Caco-2 (cell line): Measurements from ENCODE around the gene TICAM1. TPM values are rescaled to one million over a fixed set of nuclear protein-coding genes. Genes with fewer than 3 reads are reported as not detected.
"Not testable (repeated sequence)": the region's sequence is repeated elsewhere in the genome, so short reads cannot be mapped to it uniquely, and the experiment has no call there.

Source experiments
- BruUV-seq: library from RNA; stranded (reverse); fragments of 400-500 nt; replicated peaks from 2 replicates; lab custom pipeline; 2021; lab: Mats Ljungman, UMichigan
- CTCF ChIA-PET: fragments of 300-600 bp; sonication (Branson Sonifier 250); formaldehyde crosslinking; loops from one replicate; lab custom pipeline; 2022; ENCODE audit warnings: antibody characterized with exemption; lab: Charles Lee
- POLR2A ChIA-PET: fragments of 300-600 bp; sonication (Branson Sonifier 250); formaldehyde crosslinking; loops from one replicate; lab custom pipeline; 2022; ENCODE audit warnings: antibody characterized with exemption; lab: Charles Lee
- DNase-seq, 2 experiments: peaks; one replicate each; pipeline versions ENCODE4 v3.0.0 to v3.0.0-alpha.2; 2020 to 2022
- H3K27me3 ChIP-seq: replicated peaks from 2 replicates; pipeline ENCODE4 v1.6.0; 2011; ENCODE audit warnings: low read length; ENCODE audit not compliant: control insufficient read depth, insufficient read depth
- H3K36me3 ChIP-seq: 2 replicates; pipeline ENCODE4 v1.5.1; 2011; ENCODE audit warnings: low read length; ENCODE audit not compliant: control insufficient read depth, insufficient read depth
- H3K4me1 ChIP-seq: fragments of 250-450 bp; sonication (Bioruptor Pico); 2 replicates; pipeline ENCODE4 v1.5.1; 2020; ENCODE audit warnings: mild to moderate bottlenecking
- H3K4me3 ChIP-seq: 2 replicates; pipeline ENCODE4 v1.5.1; 2011; ENCODE audit warnings: low read depth, mild to moderate bottlenecking, control low read depth, low read length
- H3K9me3 ChIP-seq: fragments of 250-450 bp; sonication (Bioruptor Pico); 2 replicates; pipeline ENCODE4 v1.5.1; 2020; ENCODE audit warnings: mild to moderate bottlenecking, moderate library complexity
- H3K27ac Mint-ChIP-seq: one replicate; pipeline ENCODE4 v1.8.0; 2022; ENCODE audit warnings: mixed read lengths; ENCODE audit not compliant: unreplicated experiment
- H3K27me3 Mint-ChIP-seq: one replicate; pipeline ENCODE4 v1.8.0; 2022; ENCODE audit warnings: mixed read lengths; ENCODE audit not compliant: insufficient read depth, unreplicated experiment
- H3K36me3 Mint-ChIP-seq: one replicate; pipeline ENCODE4 v1.8.0; 2022; ENCODE audit warnings: mild to moderate bottlenecking, mixed read lengths; ENCODE audit not compliant: insufficient read depth, unreplicated experiment
- H3K4me1 Mint-ChIP-seq: one replicate; pipeline ENCODE4 v1.8.0; 2022; ENCODE audit warnings: low read depth, mixed read lengths; ENCODE audit not compliant: unreplicated experiment
- H3K4me3 Mint-ChIP-seq: one replicate; pipeline ENCODE4 v1.8.0; 2022; ENCODE audit warnings: mild to moderate bottlenecking, moderate library complexity, mixed read lengths; ENCODE audit not compliant: unreplicated experiment
- H3K9me3 Mint-ChIP-seq: one replicate; pipeline ENCODE4 v1.8.0; 2022; ENCODE audit warnings: mixed read lengths; ENCODE audit not compliant: unreplicated experiment
- CTCF ChIP-seq, 2 experiments: fragments of 200-600 bp in 1 of 2; IDR thresholded peaks; 1 replicate in 1 of 2; 2 replicates in 1 of 2; pipeline versions ENCODE4 v1.5.1 to v1.8.0; 2011 to 2022; ENCODE audit warnings: antibody characterized with exemption in 1 of 2, control low read depth in 1 of 2, inconsistent platforms in 1 of 2, low read depth in 1 of 2, low read length in 1 of 2, mild to moderate bottlenecking in 1 of 2, moderate library complexity in 1 of 2; ENCODE audit not compliant: insufficient read depth in 1 of 2, severe bottlenecking in 1 of 2, unreplicated experiment in 1 of 2
- intact Hi-C: fragments of 100-400 bp; cut with micrococcal nuclease; formaldehyde crosslinking; loops from one replicate; pipeline ENCODE4 v1.10.0; 2022; ENCODE audit not compliant: unreplicated experiment
- total RNA-seq: library from RNA; stranded (reverse); gene quantifications from 2 replicates; pipeline ENCODE4 v1.2.3, GENCODE V29; 2022

TICAM1 gene
- total RNA-seq, 1 experiment from 2014 or later = 6.0 TPM

DNA sequence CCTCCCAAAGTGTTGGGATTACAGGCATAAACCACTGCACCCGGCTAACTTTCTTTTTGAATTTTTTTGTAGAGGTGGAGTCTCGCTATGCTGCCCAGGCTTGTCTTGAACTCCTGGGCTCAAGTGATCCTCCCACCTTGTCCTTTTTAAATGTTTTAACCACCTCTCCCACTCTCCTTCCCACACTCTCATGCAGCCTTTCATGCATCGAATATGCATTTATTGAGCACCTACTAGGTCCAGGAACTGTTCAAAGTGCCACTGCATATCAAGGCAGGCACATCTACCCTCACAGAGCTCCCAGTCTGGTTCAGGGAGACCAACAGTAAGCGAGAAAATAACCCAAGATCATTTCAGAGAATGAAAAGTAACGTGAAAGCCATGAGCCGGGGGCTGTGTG is 1.2 kb downstream of the TICAM1 start:
- Histone ChIP-seq H3K27me3 (no peaks in the 10 kb centered on the region), H3K36me3 (no peaks in the 10 kb centered on the region), H3K4me1 (peaks cover 6% of the 10 kb centered on the region; the same call in 1 of the 2 replicates), H3K4me3 (no peak overlapping the region), H3K9me3 (no peaks in the 10 kb centered on the region)
- Mint-ChIP-seq H3K27me3 (no peaks in the 10 kb centered on the region), H3K36me3 (peaks cover 8% of the 10 kb centered on the region), H3K27ac (peak overlapping the region; percentile 40), H3K4me3 (peak overlapping the region; percentile 77), H3K4me1 (peaks cover 10% of the 10 kb centered on the region), H3K9me3 (no peaks in the 10 kb centered on the region)
- CTCF ChIA-PET = interaction anchor here (1.4 kb wide), 1 partner anchor 21 kb away, joined by 5 read pairs; no protein-coding TSS in a partner anchor
- no peak for DNase-seq
- no peak for TF ChIP-seq CTCF (IDR thresholded peaks at IDR 0.05; ENCODE audit: insufficient read depth in 1 of 2, low read depth in 1 of 2, low read length in 1 of 2, severe bottlenecking in 1 of 2, unreplicated experiment in 1 of 2)
- intact Hi-C loops = no loop called here
- BruUV-seq = no TSS peak
- POLR2A ChIA-PET = no interaction called here

GRCh38 chr19:4829001-4829712 is 2.4 kb downstream of the TICAM1 start:
- Mint-ChIP-seq H3K27me3 (no peaks in the 10 kb centered on the region), H3K4me3 (no peak overlapping the region), H3K36me3 (peaks cover 8% of the 10 kb centered on the region), H3K27ac (no peak overlapping the region), H3K4me1 (peaks cover 10% of the 10 kb centered on the region), H3K9me3 (no peaks in the 10 kb centered on the region)
- H3K4me1 ChIP-seq = peaks cover 6% of the 10 kb centered on the region; the same call in 1 of the 2 replicates
- CTCF ChIA-PET = interaction anchor here (1.5 kb wide), 1 partner anchor 20 kb away, joined by 4 read pairs; no protein-coding TSS in a partner anchor
- H3K4me3 ChIP-seq = no peak overlapping the region
- H3K27me3 ChIP-seq = no peaks in the 10 kb centered on the region
- no peak for DNase-seq
- BruUV-seq = no TSS peak
- H3K9me3 ChIP-seq = no peaks in the 10 kb centered on the region
- intact Hi-C loops = no loop called here
- H3K36me3 ChIP-seq = no peaks in the 10 kb centered on the region
- POLR2A ChIA-PET = no interaction called here
- TF ChIP-seq CTCF (IDR thresholded peaks at IDR 0.05; ENCODE audit: insufficient read depth in 1 of 2, low read depth in 1 of 2, low read length in 1 of 2, severe bottlenecking in 1 of 2, unreplicated experiment in 1 of 2) = no peak

DNA sequence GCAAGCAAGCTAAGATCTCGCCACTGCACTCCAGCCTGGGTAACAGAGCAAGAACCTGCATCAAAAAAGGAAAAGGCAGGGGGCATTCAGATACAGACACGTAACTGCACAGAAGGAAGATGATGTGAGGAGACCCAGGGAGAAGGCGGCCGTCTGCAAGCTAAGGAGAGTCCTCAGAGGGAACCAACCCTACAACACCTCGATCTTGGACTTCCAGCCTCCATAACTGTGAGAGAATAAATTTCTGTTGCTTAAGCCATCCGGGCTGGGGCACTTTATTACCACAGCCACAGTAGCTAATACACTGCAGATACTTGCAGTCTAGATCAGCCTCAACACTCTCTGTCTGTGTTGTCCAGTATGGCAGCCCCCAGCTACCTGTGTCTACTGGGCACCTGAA is 7.9 kb downstream of the TICAM1 start:
- Histone ChIP-seq H3K4me3 (no peak overlapping the region), H3K9me3 (no peaks in the 10 kb centered on the region), H3K4me1 (no peaks in the 10 kb centered on the region), H3K36me3 (no peaks in the 10 kb centered on the region), H3K27me3 (no peaks in the 10 kb centered on the region)
- no peak overlapping the region for H3K4me3 Mint-ChIP-seq
- peaks cover 4% of the 10 kb centered on the region for H3K36me3 Mint-ChIP-seq
- ChIA-PET CTCF (interaction anchor here (0.7 kb wide), 1 partner anchor 31 kb away, joined by 5 read pairs; no protein-coding TSS in a partner anchor), POLR2A (no interaction called here)
- H3K9me3 Mint-ChIP-seq = no peaks in the 10 kb centered on the region
- H3K27ac Mint-ChIP-seq = no peak overlapping the region
- intact Hi-C loops = no loop called here
- BruUV-seq = no TSS peak
- no peaks in the 10 kb centered on the region for H3K4me1 Mint-ChIP-seq
- no peak for DNase-seq
- TF ChIP-seq CTCF (IDR thresholded peaks at IDR 0.05; ENCODE audit: insufficient read depth in 1 of 2, low read depth in 1 of 2, low read length in 1 of 2, severe bottlenecking in 1 of 2, unreplicated experiment in 1 of 2) = no peak
- H3K27me3 Mint-ChIP-seq = no peaks in the 10 kb centered on the region

DNA sequence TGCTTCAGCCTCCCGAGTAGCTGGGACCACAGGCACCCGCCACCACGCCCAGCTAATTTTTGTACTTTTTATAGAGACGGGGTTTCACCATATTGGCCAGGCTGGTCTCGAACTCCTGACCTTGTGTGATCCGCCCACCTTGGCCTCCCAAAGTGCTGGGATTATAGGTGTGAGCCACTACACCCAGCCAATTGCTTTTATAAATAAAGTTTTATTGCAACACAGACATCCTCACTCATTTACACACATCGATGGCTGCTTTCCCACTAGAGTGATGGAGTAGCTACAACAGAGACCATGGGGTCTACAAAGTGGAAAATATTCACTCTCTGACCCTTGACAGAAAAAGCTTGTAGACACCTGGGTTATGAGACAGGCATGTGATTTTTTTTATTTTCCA is 9.2 kb downstream of the TICAM1 start:
- H3K36me3 Mint-ChIP-seq, H3K9me3 ChIP-seq, H3K4me3 ChIP-seq, H3K4me1 Mint-ChIP-seq, H3K4me3 Mint-ChIP-seq, H3K4me1 ChIP-seq, H3K27ac Mint-ChIP-seq, H3K9me3 Mint-ChIP-seq, DNase-seq, H3K27me3 ChIP-seq, BruUV-seq, H3K27me3 Mint-ChIP-seq, POLR2A ChIA-PET, CTCF ChIA-PET, intact Hi-C loops, H3K36me3 ChIP-seq: not testable (repeated sequence)
